A549 (cell line): ENCODE measurements around the gene TRIP6.

Experiments
- EP300 ChIP-seq, 2 experiments: fragments of >200 bp; sonication (Bioruptor Twin); formaldehyde crosslinking; IDR thresholded peaks; 2 replicates in 1 of 2; 3 replicates in 1 of 2; pipeline ENCODE4 v1.6.1; 2016 to 2017
- HDAC2 ChIP-seq: fragments of 200-600 bp; sonication (generic); IDR thresholded peaks from 2 replicates; pipeline ENCODE4 v1.6.1; 2016
- KDM5A ChIP-seq: fragments of 200-600 bp; sonication (generic); IDR thresholded peaks from 2 replicates; pipeline ENCODE4 v1.6.1; 2016; ENCODE audit warnings: antibody characterized with exemption, mild to moderate bottlenecking
- MAFK ChIP-seq: fragments of 450-650 bp; IDR thresholded peaks from 2 replicates; pipeline ENCODE4 v1.6.1; 2014; ENCODE audit not compliant: partially characterized antibody
- POLR2A ChIP-seq: IDR thresholded peaks from 2 replicates; pipeline ENCODE4 v1.6.1; 2012; ENCODE audit warnings: mild to moderate bottlenecking, low read length
- RFX5 ChIP-seq: fragments of 450-650 bp; IDR thresholded peaks from 2 replicates; pipeline ENCODE4 v1.7.1; 2014; ENCODE audit warnings: antibody characterized with exemption, mild to moderate bottlenecking, moderate library complexity
- SMC3 ChIP-seq: fragments of >200 bp; sonication (Bioruptor Twin); formaldehyde crosslinking; IDR thresholded peaks from 3 replicates; pipeline ENCODE4 v1.6.1; 2018; ENCODE audit warnings: inconsistent platforms
- TF ChIP-seq, protein P1 (sequence below): fragments of >200 bp; sonication (Bioruptor Twin); formaldehyde crosslinking; IDR thresholded peaks from 3 replicates; pipeline ENCODE4 v1.5.1; 2016
- TF ChIP-seq, protein P2 (sequence below): fragments of 150-350 bp; IDR thresholded peaks from 2 replicates; pipeline ENCODE4 v1.6.1; 2014; ENCODE audit warnings: low read depth, mild to moderate bottlenecking, low read length
- TF ChIP-seq, protein P3 (sequence below): fragments of 200-600 bp; sonication (generic); IDR thresholded peaks from 2 replicates; pipeline ENCODE4 v1.6.1; 2016; ENCODE audit warnings: antibody characterized with exemption, mild to moderate bottlenecking, moderate library complexity
- TF ChIP-seq, protein P4 (sequence below): IDR thresholded peaks from 2 replicates; pipeline ENCODE4 v1.6.1; 2012
- TF ChIP-seq, protein P5 (sequence below): IDR thresholded peaks from 2 replicates; pipeline ENCODE4 v1.6.1; 2012; ENCODE audit warnings: low read depth, borderline replicate concordance
- TF ChIP-seq, protein P6 (sequence below): fragments of >200 bp; sonication (Bioruptor Twin); formaldehyde crosslinking; IDR thresholded peaks from 3 replicates; pipeline ENCODE4 v1.6.1; 2016

DNA sequence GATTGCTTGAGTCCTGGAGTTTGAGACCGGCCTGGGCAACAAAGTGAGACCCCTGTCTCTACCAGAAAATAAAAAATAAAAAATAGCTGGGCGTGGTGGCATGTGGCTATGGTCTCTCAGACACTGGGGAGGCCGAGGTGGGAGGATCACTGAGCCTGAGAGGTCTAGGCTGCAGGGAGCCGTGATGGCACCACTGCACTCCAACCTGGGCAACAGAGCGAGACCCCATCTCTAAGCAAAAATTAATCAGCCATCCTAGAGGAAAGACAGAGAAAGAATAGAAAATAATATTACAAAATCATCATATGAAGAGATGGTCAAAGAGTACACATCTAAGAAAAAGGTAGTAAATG, 34.9 kb upstream of the TRIP6 start:
- TF ChIP-seq SMC3 (no peak), EP300 (IDR thresholded peaks at IDR 0.05) (no peak), POLR2A (no peak), KDM5A (no peak), HDAC2 (no peak), RFX5 (no peak), MAFK (no peak)
- TF ChIP-seq, protein P1, sequence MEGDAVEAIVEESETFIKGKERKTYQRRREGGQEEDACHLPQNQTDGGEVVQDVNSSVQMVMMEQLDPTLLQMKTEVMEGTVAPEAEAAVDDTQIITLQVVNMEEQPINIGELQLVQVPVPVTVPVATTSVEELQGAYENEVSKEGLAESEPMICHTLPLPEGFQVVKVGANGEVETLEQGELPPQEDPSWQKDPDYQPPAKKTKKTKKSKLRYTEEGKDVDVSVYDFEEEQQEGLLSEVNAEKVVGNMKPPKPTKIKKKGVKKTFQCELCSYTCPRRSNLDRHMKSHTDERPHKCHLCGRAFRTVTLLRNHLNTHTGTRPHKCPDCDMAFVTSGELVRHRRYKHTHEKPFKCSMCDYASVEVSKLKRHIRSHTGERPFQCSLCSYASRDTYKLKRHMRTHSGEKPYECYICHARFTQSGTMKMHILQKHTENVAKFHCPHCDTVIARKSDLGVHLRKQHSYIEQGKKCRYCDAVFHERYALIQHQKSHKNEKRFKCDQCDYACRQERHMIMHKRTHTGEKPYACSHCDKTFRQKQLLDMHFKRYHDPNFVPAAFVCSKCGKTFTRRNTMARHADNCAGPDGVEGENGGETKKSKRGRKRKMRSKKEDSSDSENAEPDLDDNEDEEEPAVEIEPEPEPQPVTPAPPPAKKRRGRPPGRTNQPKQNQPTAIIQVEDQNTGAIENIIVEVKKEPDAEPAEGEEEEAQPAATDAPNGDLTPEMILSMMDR, result no peak
- TF ChIP-seq, protein P2, sequence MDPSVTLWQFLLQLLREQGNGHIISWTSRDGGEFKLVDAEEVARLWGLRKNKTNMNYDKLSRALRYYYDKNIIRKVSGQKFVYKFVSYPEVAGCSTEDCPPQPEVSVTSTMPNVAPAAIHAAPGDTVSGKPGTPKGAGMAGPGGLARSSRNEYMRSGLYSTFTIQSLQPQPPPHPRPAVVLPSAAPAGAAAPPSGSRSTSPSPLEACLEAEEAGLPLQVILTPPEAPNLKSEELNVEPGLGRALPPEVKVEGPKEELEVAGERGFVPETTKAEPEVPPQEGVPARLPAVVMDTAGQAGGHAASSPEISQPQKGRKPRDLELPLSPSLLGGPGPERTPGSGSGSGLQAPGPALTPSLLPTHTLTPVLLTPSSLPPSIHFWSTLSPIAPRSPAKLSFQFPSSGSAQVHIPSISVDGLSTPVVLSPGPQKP, result no peak
- TF ChIP-seq, protein P3, sequence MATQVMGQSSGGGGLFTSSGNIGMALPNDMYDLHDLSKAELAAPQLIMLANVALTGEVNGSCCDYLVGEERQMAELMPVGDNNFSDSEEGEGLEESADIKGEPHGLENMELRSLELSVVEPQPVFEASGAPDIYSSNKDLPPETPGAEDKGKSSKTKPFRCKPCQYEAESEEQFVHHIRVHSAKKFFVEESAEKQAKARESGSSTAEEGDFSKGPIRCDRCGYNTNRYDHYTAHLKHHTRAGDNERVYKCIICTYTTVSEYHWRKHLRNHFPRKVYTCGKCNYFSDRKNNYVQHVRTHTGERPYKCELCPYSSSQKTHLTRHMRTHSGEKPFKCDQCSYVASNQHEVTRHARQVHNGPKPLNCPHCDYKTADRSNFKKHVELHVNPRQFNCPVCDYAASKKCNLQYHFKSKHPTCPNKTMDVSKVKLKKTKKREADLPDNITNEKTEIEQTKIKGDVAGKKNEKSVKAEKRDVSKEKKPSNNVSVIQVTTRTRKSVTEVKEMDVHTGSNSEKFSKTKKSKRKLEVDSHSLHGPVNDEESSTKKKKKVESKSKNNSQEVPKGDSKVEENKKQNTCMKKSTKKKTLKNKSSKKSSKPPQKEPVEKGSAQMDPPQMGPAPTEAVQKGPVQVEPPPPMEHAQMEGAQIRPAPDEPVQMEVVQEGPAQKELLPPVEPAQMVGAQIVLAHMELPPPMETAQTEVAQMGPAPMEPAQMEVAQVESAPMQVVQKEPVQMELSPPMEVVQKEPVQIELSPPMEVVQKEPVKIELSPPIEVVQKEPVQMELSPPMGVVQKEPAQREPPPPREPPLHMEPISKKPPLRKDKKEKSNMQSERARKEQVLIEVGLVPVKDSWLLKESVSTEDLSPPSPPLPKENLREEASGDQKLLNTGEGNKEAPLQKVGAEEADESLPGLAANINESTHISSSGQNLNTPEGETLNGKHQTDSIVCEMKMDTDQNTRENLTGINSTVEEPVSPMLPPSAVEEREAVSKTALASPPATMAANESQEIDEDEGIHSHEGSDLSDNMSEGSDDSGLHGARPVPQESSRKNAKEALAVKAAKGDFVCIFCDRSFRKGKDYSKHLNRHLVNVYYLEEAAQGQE, result no peak
- TF ChIP-seq, protein P4, sequence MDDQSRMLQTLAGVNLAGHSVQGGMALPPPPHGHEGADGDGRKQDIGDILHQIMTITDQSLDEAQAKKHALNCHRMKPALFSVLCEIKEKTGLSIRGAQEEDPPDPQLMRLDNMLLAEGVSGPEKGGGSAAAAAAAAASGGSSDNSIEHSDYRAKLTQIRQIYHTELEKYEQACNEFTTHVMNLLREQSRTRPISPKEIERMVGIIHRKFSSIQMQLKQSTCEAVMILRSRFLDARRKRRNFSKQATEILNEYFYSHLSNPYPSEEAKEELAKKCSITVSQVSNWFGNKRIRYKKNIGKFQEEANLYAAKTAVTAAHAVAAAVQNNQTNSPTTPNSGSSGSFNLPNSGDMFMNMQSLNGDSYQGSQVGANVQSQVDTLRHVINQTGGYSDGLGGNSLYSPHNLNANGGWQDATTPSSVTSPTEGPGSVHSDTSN, result no peak
- TF ChIP-seq, protein P5, sequence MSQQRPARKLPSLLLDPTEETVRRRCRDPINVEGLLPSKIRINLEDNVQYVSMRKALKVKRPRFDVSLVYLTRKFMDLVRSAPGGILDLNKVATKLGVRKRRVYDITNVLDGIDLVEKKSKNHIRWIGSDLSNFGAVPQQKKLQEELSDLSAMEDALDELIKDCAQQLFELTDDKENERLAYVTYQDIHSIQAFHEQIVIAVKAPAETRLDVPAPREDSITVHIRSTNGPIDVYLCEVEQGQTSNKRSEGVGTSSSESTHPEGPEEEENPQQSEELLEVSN, result no peak
- TF ChIP-seq, protein P6, sequence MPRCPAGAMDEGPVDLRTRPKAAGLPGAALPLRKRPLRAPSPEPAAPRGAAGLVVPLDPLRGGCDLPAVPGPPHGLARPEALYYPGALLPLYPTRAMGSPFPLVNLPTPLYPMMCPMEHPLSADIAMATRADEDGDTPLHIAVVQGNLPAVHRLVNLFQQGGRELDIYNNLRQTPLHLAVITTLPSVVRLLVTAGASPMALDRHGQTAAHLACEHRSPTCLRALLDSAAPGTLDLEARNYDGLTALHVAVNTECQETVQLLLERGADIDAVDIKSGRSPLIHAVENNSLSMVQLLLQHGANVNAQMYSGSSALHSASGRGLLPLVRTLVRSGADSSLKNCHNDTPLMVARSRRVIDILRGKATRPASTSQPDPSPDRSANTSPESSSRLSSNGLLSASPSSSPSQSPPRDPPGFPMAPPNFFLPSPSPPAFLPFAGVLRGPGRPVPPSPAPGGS, result no peak
